ENCODE data around the gene GKAP1. TPM values are rescaled to one million over a fixed set of nuclear protein-coding genes. Genes with fewer than 3 reads are reported as not detected.

GKAP1 gene
- total and polyA plus RNA-seq, 2 donors (not counting 3 experiments of a cell fraction or from before 2014, with no cell fraction given), result 1.3 to 2.5 TPM

DNA sequence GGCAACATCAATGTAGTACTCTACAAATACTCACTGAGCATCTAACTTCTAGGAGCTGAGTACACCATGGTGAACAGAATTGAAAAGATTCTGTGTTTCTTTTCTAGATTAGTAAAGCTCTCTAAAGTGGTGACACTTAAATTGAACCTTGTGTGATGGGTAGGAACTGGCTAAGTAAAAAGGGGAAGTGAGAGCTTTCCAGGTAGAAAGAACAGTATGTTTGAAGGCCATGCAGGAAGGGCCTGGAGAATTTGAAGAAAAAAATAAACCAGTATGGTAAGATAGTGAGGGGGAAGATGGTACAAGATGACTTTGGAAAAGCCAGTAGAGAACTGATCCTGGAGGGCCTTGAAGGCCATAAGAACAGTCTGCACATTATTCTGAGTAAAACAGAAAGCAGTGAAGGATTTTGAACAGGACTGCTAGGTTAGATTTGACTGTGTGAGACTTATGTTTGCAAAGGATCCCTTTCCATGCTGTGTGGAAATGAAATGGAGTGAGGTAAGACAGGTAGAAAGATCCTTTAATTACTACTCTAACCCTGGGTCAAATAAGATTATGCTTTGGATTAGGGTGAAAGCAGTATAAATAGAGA lies 63.1 kb downstream of the GKAP1 start:
- Histone ChIP-seq H3K9me3 (replicated peaks; ENCODE audit: control insufficient read depth, insufficient read depth, low read length) (no peaks in the 10 kb centered on the region), H3K36me3 (ENCODE audit: control insufficient read depth in 2 of 2, extremely low read depth in 1 of 2, insufficient read depth in 2 of 2, low read length in 2 of 2) (no peaks in the 10 kb centered on the region), H2AFZ (ENCODE audit: low read depth, low read length) (no peak overlapping the region), H3K4me2 (ENCODE audit: insufficient read depth, low read length) (no peak overlapping the region), H3K27ac (ENCODE audit: insufficient read depth, low read depth, low read length) (no peak overlapping the region), H3K27me3 (ENCODE audit: control insufficient read depth in 2 of 2, insufficient read depth in 2 of 2, low read length in 2 of 2) (no peaks in the 10 kb centered on the region), H3K9me1 (replicated peaks; ENCODE audit: control insufficient read depth, extremely low read depth, insufficient read depth, low read length) (no peaks in the 10 kb centered on the region), H4K20me1 (replicated peaks; ENCODE audit: control insufficient read depth, extremely low read depth, insufficient read depth, low read length) (no peaks in the 10 kb centered on the region), H3K4me1 (ENCODE audit: control insufficient read depth, extremely low read depth, insufficient read depth, low read length) (no peaks in the 10 kb centered on the region), H3K79me2 (ENCODE audit: control insufficient read depth, insufficient read depth, low read length) (no peaks in the 10 kb centered on the region), H3K9ac (replicated peaks; ENCODE audit: extremely low read depth, insufficient read depth, low read length) (no peak overlapping the region), H3K4me3 (replicated peaks in 1 of 3; ENCODE audit: insufficient read depth in 1 of 3, low read depth in 1 of 3, low read length in 3 of 3) (no peak overlapping the region)
- intact Hi-C loops (cut with micrococcal nuclease), result no loop called here
- DNase-seq (ENCODE audit: low read depth, low spot score), result no peak
- ChIA-PET POLR2A (no interaction called here), CTCF (interaction anchor here (1.1 kb wide), 1 partner anchor 12 kb away, joined by 3 read pairs; no protein-coding TSS in a partner anchor)
- no peak for TF ChIP-seq MYC (IDR thresholded peaks at IDR 0.05; ENCODE audit: low read depth, low read length)
- FAIRE-seq, result no peak
- no TSS peak for BruUV-seq (replicated peaks)
- dilution Hi-C loops (cut with MboI; ENCODE audit: extremely low pct_ligation_motif_present, low sequenced_read_pairs), result no loop called here

DNA sequence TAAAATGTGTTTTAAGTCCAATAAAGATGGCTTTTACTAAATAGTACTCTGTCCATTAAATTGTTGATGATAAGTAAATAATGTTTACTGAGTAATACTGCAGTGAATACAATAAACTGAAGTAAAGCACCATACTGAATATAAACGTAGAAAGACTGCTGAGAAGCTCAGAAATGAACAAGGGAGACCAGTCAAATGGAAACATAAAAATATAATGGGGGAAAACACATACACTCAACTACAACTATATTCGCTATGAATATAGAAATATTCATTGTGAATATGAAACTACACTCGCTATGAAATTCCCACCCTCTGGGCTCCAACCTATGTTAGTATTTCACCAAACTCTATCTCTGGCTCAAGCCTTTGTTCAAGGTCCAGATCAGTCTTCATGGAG lies 67.9 kb downstream of the GKAP1 start:
- intact Hi-C loops (cut with micrococcal nuclease), result no loop called here
- no peak overlapping the region for H2AFZ ChIP-seq (ENCODE audit: low read depth, low read length)

More for the DNA sequence above, 67.9 kb downstream of the GKAP1 start:
- H3K4me1 ChIP-seq (ENCODE audit: control insufficient read depth, extremely low read depth, insufficient read depth, low read length), result no peaks in the 10 kb centered on the region
- no peaks in the 10 kb centered on the region for H3K9me1 ChIP-seq (replicated peaks; ENCODE audit: control insufficient read depth, extremely low read depth, insufficient read depth, low read length)
- no peaks in the 10 kb centered on the region for H3K79me2 ChIP-seq (ENCODE audit: control insufficient read depth, insufficient read depth, low read length)
- no TSS peak for BruUV-seq (replicated peaks)
- no peaks in the 10 kb centered on the region for H3K27me3 ChIP-seq (ENCODE audit: control insufficient read depth in 2 of 2, insufficient read depth in 2 of 2, low read length in 2 of 2)
- H3K9me3 ChIP-seq (replicated peaks; ENCODE audit: control insufficient read depth, insufficient read depth, low read length), result no peaks in the 10 kb centered on the region
- ChIA-PET POLR2A (no interaction called here), CTCF (no interaction called here)
- H4K20me1 ChIP-seq (replicated peaks; ENCODE audit: control insufficient read depth, extremely low read depth, insufficient read depth, low read length), result no peaks in the 10 kb centered on the region
- no peak overlapping the region for H3K9ac ChIP-seq (replicated peaks; ENCODE audit: extremely low read depth, insufficient read depth, low read length)
- FAIRE-seq, result no peak
- H3K27ac ChIP-seq (ENCODE audit: insufficient read depth, low read depth, low read length), result no peak overlapping the region
- no peak for TF ChIP-seq EZH2 (IDR thresholded peaks at IDR 0.05; ENCODE audit: borderline replicate concordance, low read depth, low read length, severe bottlenecking)
- no peak for TF ChIP-seq CTCF (IDR thresholded peaks at IDR 0.05; ENCODE audit: extremely low read depth in 1 of 2, insufficient read depth in 1 of 2, low read depth in 1 of 2, low read length in 2 of 2)
- TF ChIP-seq POLR2A (IDR thresholded peaks at IDR 0.05; ENCODE audit: low read depth, low read length), result no peak
- no peak for TF ChIP-seq FOS (IDR thresholded peaks at IDR 0.05; ENCODE audit: borderline replicate concordance, insufficient read depth, low read length)
- TF ChIP-seq POLR2AphosphoS5 (IDR thresholded peaks at IDR 0.05; ENCODE audit: insufficient read depth, low read depth, low read length), result no peak
- TF ChIP-seq MYC (IDR thresholded peaks at IDR 0.05; ENCODE audit: low read depth, low read length), result no peak
- no peak for TF ChIP-seq MAX (IDR thresholded peaks at IDR 0.05; ENCODE audit: insufficient read depth, insufficient read length)
- TF ChIP-seq GATA2 (IDR thresholded peaks at IDR 0.05; ENCODE audit: insufficient read depth, insufficient read length, low read depth, low read length), result no peak
- no peak for TF ChIP-seq JUN (IDR thresholded peaks at IDR 0.05; ENCODE audit: borderline replicate concordance, insufficient read depth, insufficient read length, low read depth)
- DNase-seq (ENCODE audit: low read depth, low spot score), result no peak
- no peak overlapping the region for H3K4me3 ChIP-seq (replicated peaks in 1 of 3; ENCODE audit: insufficient read depth in 1 of 3, low read depth in 1 of 3, low read length in 3 of 3)
- H3K36me3 ChIP-seq (ENCODE audit: control insufficient read depth in 2 of 2, extremely low read depth in 1 of 2, insufficient read depth in 2 of 2, low read length in 2 of 2), result no peaks in the 10 kb centered on the region
- dilution Hi-C loops (cut with MboI; ENCODE audit: extremely low pct_ligation_motif_present, low sequenced_read_pairs), result no loop called here
- H3K4me2 ChIP-seq (ENCODE audit: insufficient read depth, low read length), result no peak overlapping the region
